ENCODE measurements around the gene MYO1H. TPM values are rescaled to one million over a fixed set of nuclear protein-coding genes. Genes with fewer than 3 reads are reported as not detected.

The MYO1H gene
- total and polyA plus RNA-seq, 2 experiments from 2014 or later = not detected

GRCh38 chr12:109336593-109336992 lies 11.1 kb upstream of the MYO1H start:
- no peak overlapping the region for H3K4me2 ChIP-seq
- H2AFZ ChIP-seq = no peak overlapping the region
- no peaks in the 10 kb centered on the region for H3K4me1 ChIP-seq (ENCODE audit: insufficient read depth)
- H3K27ac ChIP-seq (ENCODE audit: low read depth) = no peak overlapping the region
- H3K4me3 ChIP-seq = no peak overlapping the region
- Mint-ChIP-seq H3K27ac (no peak overlapping the region), H3K4me3 (no peak overlapping the region), H3K36me3 (ENCODE audit: low read depth) (no peaks in the 10 kb centered on the region), H3K9me3 (peaks cover 2% of the 10 kb centered on the region; the same call in 2 of the 3 replicates), H3K4me1 (no peaks in the 10 kb centered on the region; the same call in 2 of the 3 replicates), H3K27me3 (ENCODE audit: insufficient read depth, low read depth, poor library complexity) (no peaks in the 10 kb centered on the region)
- no peaks in the 10 kb centered on the region for H3K36me3 ChIP-seq (ENCODE audit: insufficient read depth)
- no peaks in the 10 kb centered on the region for H3K79me2 ChIP-seq (replicated peaks; ENCODE audit: insufficient read depth)
- TF ChIP-seq ZNF462 (CRISPR knock-in tag; IDR thresholded peaks at IDR 0.05) = no peak
- TF ChIP-seq EZH2phosphoT487 (IDR thresholded peaks at IDR 0.05; ENCODE audit: unreplicated experiment) = no peak
- no peak for TF ChIP-seq ZNF331 (CRISPR knock-in tag; IDR thresholded peaks at IDR 0.05; ENCODE audit: low read depth)
- no peak for TF ChIP-seq POLR2AphosphoS5 (IDR thresholded peaks at IDR 0.05; ENCODE audit: low read depth)
- TF ChIP-seq CTCF (conservative IDR thresholded peaks at IDR 0.05; ENCODE audit: low read depth in 2 of 2) = no peak
- H4K20me1 ChIP-seq (replicated peaks; ENCODE audit: insufficient read depth) = no peaks in the 10 kb centered on the region
- DNase-seq (ENCODE audit: low spot score) = no peak
- 0 out of 2 replicates have a peak, but pooled peaks cover 5% of the 10 kb centered on the region for H3K9me2 ChIP-seq (ENCODE audit: insufficient read depth)
- no peak for ATAC-seq
- no peaks in the 10 kb centered on the region for H3F3A ChIP-seq (replicated peaks; ENCODE audit: low read depth)
- H3K27me3 ChIP-seq (ENCODE audit: insufficient read depth) = no peaks in the 10 kb centered on the region

Measured in GM23338 (cell line).